Measurements from ENCODE around the gene VWA8. TPM values are rescaled to one million over a fixed set of nuclear protein-coding genes. Genes with fewer than 3 reads are reported as not detected.

VWA8 gene
- total RNA-seq, 1 donor from 2014 or later = 15.8 TPM

- H3K27ac Mint-ChIP-seq (ENCODE audit: unreplicated experiment) = no peak overlapping the region
- H3K9me3 Mint-ChIP-seq (ENCODE audit: unreplicated experiment) = no peaks in the 10 kb centered on the region
- no peaks in the 10 kb centered on the region for H3K27me3 Mint-ChIP-seq (ENCODE audit: unreplicated experiment)
- TF ChIP-seq, protein P1, sequence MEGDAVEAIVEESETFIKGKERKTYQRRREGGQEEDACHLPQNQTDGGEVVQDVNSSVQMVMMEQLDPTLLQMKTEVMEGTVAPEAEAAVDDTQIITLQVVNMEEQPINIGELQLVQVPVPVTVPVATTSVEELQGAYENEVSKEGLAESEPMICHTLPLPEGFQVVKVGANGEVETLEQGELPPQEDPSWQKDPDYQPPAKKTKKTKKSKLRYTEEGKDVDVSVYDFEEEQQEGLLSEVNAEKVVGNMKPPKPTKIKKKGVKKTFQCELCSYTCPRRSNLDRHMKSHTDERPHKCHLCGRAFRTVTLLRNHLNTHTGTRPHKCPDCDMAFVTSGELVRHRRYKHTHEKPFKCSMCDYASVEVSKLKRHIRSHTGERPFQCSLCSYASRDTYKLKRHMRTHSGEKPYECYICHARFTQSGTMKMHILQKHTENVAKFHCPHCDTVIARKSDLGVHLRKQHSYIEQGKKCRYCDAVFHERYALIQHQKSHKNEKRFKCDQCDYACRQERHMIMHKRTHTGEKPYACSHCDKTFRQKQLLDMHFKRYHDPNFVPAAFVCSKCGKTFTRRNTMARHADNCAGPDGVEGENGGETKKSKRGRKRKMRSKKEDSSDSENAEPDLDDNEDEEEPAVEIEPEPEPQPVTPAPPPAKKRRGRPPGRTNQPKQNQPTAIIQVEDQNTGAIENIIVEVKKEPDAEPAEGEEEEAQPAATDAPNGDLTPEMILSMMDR (IDR thresholded peaks at IDR 0.05) = no peak
- H3K4me3 Mint-ChIP-seq (ENCODE audit: unreplicated experiment) = no peak overlapping the region
- H3K36me3 Mint-ChIP-seq (ENCODE audit: unreplicated experiment) = peaks cover 33% of the 10 kb centered on the region
- DNase-seq (ENCODE audit: extremely low spot score, unreplicated experiment) = no peak
- peaks cover 20% of the 10 kb centered on the region for H3K4me1 Mint-ChIP-seq (ENCODE audit: unreplicated experiment)
These were observed 351.1 kb downstream of the VWA8 start for GRCh38 chr13:41609828-41610227.

- Mint-ChIP-seq H3K27me3 (ENCODE audit: unreplicated experiment) (no peaks in the 10 kb centered on the region), H3K4me1 (ENCODE audit: unreplicated experiment) (peaks cover 20% of the 10 kb centered on the region), H3K36me3 (ENCODE audit: unreplicated experiment) (peaks cover 33% of the 10 kb centered on the region), H3K27ac (ENCODE audit: unreplicated experiment) (no peak overlapping the region), H3K4me3 (ENCODE audit: unreplicated experiment) (no peak overlapping the region), H3K9me3 (ENCODE audit: unreplicated experiment) (no peaks in the 10 kb centered on the region)
- TF ChIP-seq, protein P1 (IDR thresholded peaks at IDR 0.05) = no peak
- DNase-seq (ENCODE audit: extremely low spot score, unreplicated experiment) = no peak
These were observed 352.1 kb downstream of the VWA8 start for GRCh38 chr13:41608839-41609177.

DNA sequence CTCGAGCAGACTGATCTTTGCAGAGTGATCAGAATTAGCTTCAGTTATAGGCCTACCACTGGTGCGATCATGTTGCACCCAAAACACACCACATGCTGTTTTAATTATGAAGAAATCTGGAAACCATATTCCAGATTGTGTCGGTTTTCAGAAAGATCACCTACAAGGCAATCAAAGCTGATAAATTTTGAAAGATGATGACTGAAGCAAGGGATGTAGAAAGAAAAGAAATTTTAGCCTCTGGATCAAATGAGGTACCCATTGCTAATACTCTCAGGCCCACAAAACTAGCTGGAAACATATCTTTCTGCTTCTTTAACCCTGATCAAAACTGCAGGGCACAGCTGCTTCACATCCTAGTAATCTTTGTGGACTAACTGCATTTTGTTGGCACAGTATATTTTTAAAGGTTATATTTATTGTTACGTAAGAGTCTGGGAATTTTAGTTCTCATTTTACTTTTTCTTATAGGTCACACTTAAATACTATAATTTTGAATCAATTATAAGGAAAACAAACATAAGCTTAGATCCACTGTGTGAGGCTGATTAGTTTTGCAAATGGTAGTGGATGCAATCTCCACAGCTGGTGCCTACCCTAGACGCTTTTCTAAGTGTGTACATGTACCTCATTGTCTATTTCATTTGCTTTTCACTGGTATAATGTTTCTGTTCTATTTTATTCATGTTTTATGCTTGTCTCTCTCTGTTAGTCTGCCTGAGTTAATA, 352.6 kb downstream of the VWA8 start:
- TF ChIP-seq, protein P1 (IDR thresholded peaks at IDR 0.05) = no peak
- Mint-ChIP-seq H3K36me3 (ENCODE audit: unreplicated experiment) (peaks cover 32% of the 10 kb centered on the region), H3K27ac (ENCODE audit: unreplicated experiment) (no peak overlapping the region), H3K4me1 (ENCODE audit: unreplicated experiment) (peaks cover 20% of the 10 kb centered on the region), H3K4me3 (ENCODE audit: unreplicated experiment) (no peak overlapping the region), H3K9me3 (ENCODE audit: unreplicated experiment) (no peaks in the 10 kb centered on the region), H3K27me3 (ENCODE audit: unreplicated experiment) (no peaks in the 10 kb centered on the region)
- no peak for DNase-seq (ENCODE audit: extremely low spot score, unreplicated experiment)

DNA sequence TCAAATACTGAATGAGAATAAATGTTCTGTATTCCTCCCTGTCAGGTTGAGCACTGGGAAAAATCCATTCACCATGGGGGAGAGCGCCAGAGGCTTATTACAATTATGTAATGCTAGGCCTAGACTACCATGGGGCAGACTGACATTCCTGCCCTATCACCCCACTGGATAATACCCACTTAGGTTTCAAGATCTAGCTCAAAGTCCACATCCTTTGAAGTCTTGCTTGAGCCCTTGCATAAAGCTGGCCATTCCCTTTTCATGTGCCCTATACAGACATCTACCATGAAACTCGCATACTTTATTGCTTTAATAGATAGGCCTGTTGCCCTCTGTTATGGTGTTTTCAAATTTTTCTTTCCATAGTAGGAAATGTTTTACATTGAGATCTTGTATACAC, 354.3 kb downstream of the VWA8 start:
- no peak for DNase-seq (ENCODE audit: extremely low spot score, unreplicated experiment)
- no peaks in the 10 kb centered on the region for H3K27me3 Mint-ChIP-seq (ENCODE audit: unreplicated experiment)
- TF ChIP-seq, protein P1 (IDR thresholded peaks at IDR 0.05) = no peak
- no peak overlapping the region for H3K27ac Mint-ChIP-seq (ENCODE audit: unreplicated experiment)
- no peaks in the 10 kb centered on the region for H3K9me3 Mint-ChIP-seq (ENCODE audit: unreplicated experiment)
- peaks cover 20% of the 10 kb centered on the region for H3K4me1 Mint-ChIP-seq (ENCODE audit: unreplicated experiment)
- H3K4me3 Mint-ChIP-seq (ENCODE audit: unreplicated experiment) = no peak overlapping the region
- H3K36me3 Mint-ChIP-seq (ENCODE audit: unreplicated experiment) = peaks cover 32% of the 10 kb centered on the region

DNA sequence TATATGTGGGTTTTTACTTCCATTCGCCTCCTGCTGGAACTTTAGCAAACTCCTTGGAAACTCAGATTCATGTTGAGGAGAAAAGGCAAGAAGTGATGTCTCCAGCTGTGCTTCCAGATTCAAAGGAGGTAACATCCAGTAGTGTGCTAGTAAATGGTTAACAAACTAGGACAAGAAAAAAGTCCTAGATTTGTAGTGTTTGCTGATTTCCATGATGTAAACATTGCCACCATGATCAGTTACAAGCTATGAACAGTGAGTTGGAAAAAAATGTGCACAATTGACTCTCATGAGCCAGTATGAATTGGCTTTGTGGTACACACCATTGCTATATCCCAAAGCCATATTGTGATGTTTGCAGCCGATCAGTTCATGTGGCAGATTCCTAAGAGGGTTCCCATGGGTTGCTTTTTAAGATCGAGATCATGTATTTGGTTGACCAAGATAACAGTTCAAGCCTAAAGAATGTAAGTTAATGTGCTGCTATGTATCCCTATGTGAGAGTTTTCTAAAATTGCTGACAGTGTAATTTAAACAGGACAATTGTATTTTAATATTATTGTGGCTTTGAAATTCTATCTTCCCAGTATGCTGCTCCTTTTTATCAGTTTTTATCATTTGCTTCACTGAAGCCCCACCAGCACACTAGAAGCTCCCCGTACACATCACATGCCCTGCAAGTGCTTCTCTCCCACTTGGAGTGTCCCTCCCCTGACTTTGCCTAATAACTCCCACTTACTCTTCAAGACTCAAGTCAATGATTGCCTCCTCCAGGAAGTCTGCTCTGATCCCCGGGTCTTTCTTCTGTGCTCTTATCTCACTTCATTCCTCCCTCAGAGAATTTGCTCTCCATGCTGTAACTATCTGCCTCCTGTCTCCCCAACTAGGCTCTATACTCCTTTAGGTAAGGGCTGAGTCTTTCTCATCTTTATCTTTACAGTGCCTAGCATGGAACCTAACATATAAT, 355.3 kb downstream of the VWA8 start:
- Mint-ChIP-seq H3K4me1 (ENCODE audit: unreplicated experiment) (peaks cover 15% of the 10 kb centered on the region), H3K27me3 (ENCODE audit: unreplicated experiment) (no peaks in the 10 kb centered on the region), H3K4me3 (ENCODE audit: unreplicated experiment) (no peak overlapping the region), H3K9me3 (ENCODE audit: unreplicated experiment) (no peaks in the 10 kb centered on the region), H3K36me3 (ENCODE audit: unreplicated experiment) (peaks cover 32% of the 10 kb centered on the region), H3K27ac (ENCODE audit: unreplicated experiment) (no peak overlapping the region)
- DNase-seq (ENCODE audit: extremely low spot score, unreplicated experiment) = no peak
- TF ChIP-seq, protein P1 (IDR thresholded peaks at IDR 0.05) = no peak
